Gastrocnemius medialis (tissue), 4 donors: ENCODE results near the gene ANXA11. TPM values are rescaled to one million over a fixed set of nuclear protein-coding genes. Genes with fewer than 3 reads are reported as not detected.

Source experiments
- ATAC-seq, 2 donors: fragments of 150-250 bp; one replicate each; pipeline ENCODE4 v1.9.1; 2016
- DNase-seq, 2 donors: peaks; one replicate each; pipeline ENCODE4 v3.0.0-alpha.2; 2019
- H3K27ac ChIP-seq, 4 donors: fragments of 200-600 bp; sonication (generic); 1 replicate in 1 of 4; 2 replicates in 3 of 4; pipeline ENCODE4 v1.5.1; 2016 to 2018; ENCODE audit warnings: mild to moderate bottlenecking in 2 of 4, moderate library complexity in 1 of 4
- H3K27me3 ChIP-seq, 3 donors: fragments of 200-600 bp; sonication (generic) in 2 of 3; 1 replicate in 1 of 3; 2 replicates in 2 of 3; pipeline versions ENCODE4 v1.5.1 to v1.6.0; 2016 to 2019; ENCODE audit warnings: mild to moderate bottlenecking in 1 of 3, moderate library complexity in 1 of 3
- H3K36me3 ChIP-seq, 2 donors: fragments of 200-600 bp; sonication (generic) in 1 of 2; one replicate each; pipeline ENCODE4 v1.5.1; 2017 to 2018
- H3K4me1 ChIP-seq, 2 donors: fragments of 200-600 bp; sonication (generic) in 1 of 2; one replicate each; pipeline ENCODE4 v1.5.1; 2016 to 2017; ENCODE audit warnings: mild to moderate bottlenecking in 2 of 2
- H3K4me3 ChIP-seq, 4 donors: fragments of 200-600 bp; sonication (generic) in 3 of 4; 1 replicate in 1 of 4; 2 replicates in 3 of 4; pipeline ENCODE4 v1.5.1; 2016 to 2019; ENCODE audit warnings: mild to moderate bottlenecking in 2 of 4
- H3K9me3 ChIP-seq, 3 donors: fragments of 200-600 bp; sonication (generic) in 2 of 3; 1 replicate in 1 of 3; 2 replicates in 2 of 3; pipeline ENCODE4 v1.5.1; 2016 to 2019
- CTCF ChIP-seq, 5 experiments: fragments of 450-650 bp in 3 of 5; fragments of 200-600 bp in 2 of 5; sonication (generic) in 2 of 5; IDR thresholded peaks in 4 of 5; conservative IDR thresholded peaks in 1 of 5; 1 replicate in 4 of 5; 2 replicates in 1 of 5; pipeline ENCODE4 v1.5.1; 2016 to 2019; ENCODE audit warnings: antibody characterized with exemption in 5 of 5, mild to moderate bottlenecking in 3 of 5, moderate library complexity in 3 of 5
- POLR2A ChIP-seq, 2 donors: fragments of 450-650 bp; IDR thresholded peaks; one replicate each; pipeline ENCODE4 v1.6.1; 2017; ENCODE audit warnings: antibody characterized with exemption in 2 of 2, mild to moderate bottlenecking in 2 of 2, moderate library complexity in 2 of 2
- in situ Hi-C, 4 donors: fragments of 200-750 bp; cut with MboI; loops; one replicate each; pipeline versions ENCODE4 v1.15.0 to v1.8.0; 2017; ENCODE audit warnings: low sequenced_read_pairs in 4 of 4
- intact Hi-C: fragments of 100-400 bp; cut with DNase I; formaldehyde crosslinking; loops from one replicate; pipeline ENCODE4 v1.15.1; 2023; ENCODE audit warnings: low total_unique reads
- total RNA-seq, 4 donors: library from RNA; depleted of rRNA; stranded (reverse); fragments of >200 nt; gene quantifications; one replicate each; pipeline versions ENCODE4 v1.1.0 to v1.2.3, GENCODE V29; 2016

The ANXA11 gene
- total RNA-seq, 4 donors from 2014 or later, result 142 to 202 (median 173) TPM

DNA sequence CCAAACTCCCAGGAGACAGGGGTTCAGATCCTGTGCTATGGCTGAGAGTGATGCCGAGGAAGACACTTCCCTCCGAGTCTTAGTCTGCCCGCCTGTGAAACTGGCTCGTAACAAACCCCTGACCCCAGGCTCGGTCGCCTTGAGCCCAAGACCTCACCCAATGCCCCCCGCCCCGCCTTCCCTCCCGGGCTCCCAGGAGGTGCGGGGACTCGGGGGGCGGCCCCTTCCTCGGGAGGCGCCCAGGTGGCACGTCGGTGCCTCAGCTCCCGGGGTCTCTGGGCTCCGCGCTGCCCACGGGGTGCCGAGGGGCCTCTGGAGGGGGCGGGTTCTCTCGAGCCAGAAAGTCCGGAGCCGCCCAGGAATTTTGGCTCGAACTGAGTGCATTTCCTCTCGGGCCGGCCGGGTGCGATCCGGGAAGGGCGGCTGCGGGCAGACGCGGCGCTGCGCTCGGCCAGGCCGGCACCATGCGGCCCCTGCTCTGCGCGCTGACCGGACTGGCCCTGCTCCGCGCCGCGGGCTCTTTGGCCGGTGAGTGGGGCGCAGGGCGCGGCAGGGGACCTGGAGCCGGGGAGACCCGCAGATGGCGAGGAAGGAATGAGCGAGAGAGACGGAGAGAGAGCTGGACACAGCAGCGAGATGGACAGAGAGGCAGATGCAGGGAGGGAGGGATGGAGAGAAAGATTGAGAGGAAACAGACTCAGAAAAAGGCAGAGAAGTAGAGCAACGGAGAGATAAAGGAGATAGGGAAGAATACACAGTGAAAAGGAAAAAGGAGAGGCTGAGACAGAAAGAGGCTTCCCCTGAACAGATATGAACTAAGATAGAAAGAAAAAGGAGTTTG is 72.8 kb downstream of the ANXA11 start, which contains the start of gene PLAC9:
PLAC9 (plus strand) TSS at position 432 of the 841 bp plus-strand sequence; CDS start at position 465, 33 bp downstream.
- Histone ChIP-seq H3K4me1 (peaks cover 0 to 20% of the 10 kb centered on the region in 2 donors), H3K27me3 (peaks cover 0 to 18% (median 17%) of the 10 kb centered on the region in 3 donors), H3K27ac (peak within 1 kb of the TSS; percentile 50 to 83 (median 70)), H3K4me3 (peak within 1 kb of the TSS; percentile 42 to 58 (median 54)), H3K9me3 (no peaks in the 10 kb centered on the region), H3K36me3 (no peaks in the 10 kb centered on the region)
- intact Hi-C loops, result no loop called here
- no peak for ATAC-seq
- in situ Hi-C loops, result no loop called here
- TF ChIP-seq POLR2A (IDR thresholded peaks at IDR 0.05), result no peak
- no peak for TF ChIP-seq CTCF (IDR thresholded peaks at IDR 0.05 in 4 of 5, conservative IDR thresholded peaks at IDR 0.05 in 1 of 5)
- DNase-seq, result no peak

- no peak overlapping the region for H3K27ac ChIP-seq
- intact Hi-C loops, result no loop called here
- TF ChIP-seq CTCF (IDR thresholded peaks at IDR 0.05 in 4 of 5, conservative IDR thresholded peaks at IDR 0.05 in 1 of 5) (no peak), POLR2A (IDR thresholded peaks at IDR 0.05) (no peak)
- in situ Hi-C loops, result no loop called here
- H3K4me3 ChIP-seq, result no peak overlapping the region
- no peak for ATAC-seq
- no peaks in the 10 kb centered on the region for H3K36me3 ChIP-seq
- H3K9me3 ChIP-seq, result no peaks in the 10 kb centered on the region
- no peak for DNase-seq
- peaks cover 0 to 18% (median 17%) of the 10 kb centered on the region in 3 donors for H3K27me3 ChIP-seq
- H3K4me1 ChIP-seq, result peaks cover 0 to 16% of the 10 kb centered on the region in 2 donors
Observed at GRCh38 chr10:80131499-80131901, 73.8 kb downstream of the ANXA11 start.

- intact Hi-C loops (no loop called here), in situ Hi-C loops (no loop called here)
- no peak overlapping the region for H3K27ac ChIP-seq
- no peak overlapping the region for H3K4me3 ChIP-seq
- H3K27me3 ChIP-seq, result no peaks in the 10 kb centered on the region
- TF ChIP-seq POLR2A (IDR thresholded peaks at IDR 0.05) (no peak), CTCF (IDR thresholded peaks at IDR 0.05 in 4 of 5, conservative IDR thresholded peaks at IDR 0.05 in 1 of 5) (no peak)
- no peaks in the 10 kb centered on the region for H3K36me3 ChIP-seq
- H3K9me3 ChIP-seq, result no peaks in the 10 kb centered on the region
- H3K4me1 ChIP-seq, result no peaks in the 10 kb centered on the region
- no peak for ATAC-seq
- no peak for DNase-seq
Observed at GRCh38 chr10:80126876-80127275, 78.5 kb downstream of the ANXA11 start.

- DNase-seq, result no peak
- H3K4me1 ChIP-seq, result no peaks in the 10 kb centered on the region
Observed at GRCh38 chr10:80122746-80123145, 82.6 kb downstream of the ANXA11 start.

More at GRCh38 chr10:80122746-80123145, 82.6 kb downstream of the ANXA11 start:
- ATAC-seq, result no peak
- intact Hi-C loops, result no loop called here
- Histone ChIP-seq H3K4me3 (no peak overlapping the region), H3K36me3 (no peaks in the 10 kb centered on the region), H3K9me3 (no peaks in the 10 kb centered on the region), H3K27me3 (no peaks in the 10 kb centered on the region), H3K27ac (no peak overlapping the region)
- in situ Hi-C loops, result no loop called here
- no peak for TF ChIP-seq CTCF (IDR thresholded peaks at IDR 0.05 in 4 of 5, conservative IDR thresholded peaks at IDR 0.05 in 1 of 5)
